Natural killer cell (primary cell): ENCODE measurements around the gene ZBTB9. TPM values are rescaled to one million over a fixed set of nuclear protein-coding genes. Genes with fewer than 3 reads are reported as not detected.

Experiments
- ATAC-seq, 3 donors: fragments of 150-1000 bp in 2 of 3; fragments of 200-7000 bp in 1 of 3; cut with Tn5 transposase; 1 replicate in 1 of 3; 2 replicates in 2 of 3; pipeline ENCODE4 v1.10.0; 2021; ENCODE audit warnings: mild to moderate bottlenecking in 2 of 3, moderate library complexity in 2 of 3
- DNase-seq, 2 donors: peaks; one replicate each; pipeline versions ENCODE4 v3.0.0 to v3.0.0-alpha.2; 2013 to 2021; ENCODE audit warnings: mixed read lengths in 1 of 2
- H3K27ac ChIP-seq: one replicate; pipeline ENCODE4 v1.5.1; 2013; ENCODE audit warnings: mild to moderate bottlenecking, low read length
- H3K27me3 ChIP-seq: one replicate; pipeline ENCODE4 v1.6.1; 2013; ENCODE audit warnings: low read length; ENCODE audit not compliant: control insufficient read depth, insufficient read depth
- H3K36me3 ChIP-seq: one replicate; pipeline ENCODE4 v1.6.1; 2013; ENCODE audit warnings: low read length; ENCODE audit not compliant: control insufficient read depth, insufficient read depth
- H3K4me1 ChIP-seq: one replicate; pipeline ENCODE4 v1.6.1; 2013; ENCODE audit warnings: low read length; ENCODE audit not compliant: control insufficient read depth, insufficient read depth
- H3K4me3 ChIP-seq: one replicate; pipeline ENCODE4 v1.5.1; 2013; ENCODE audit warnings: low read length
- H3K9me3 ChIP-seq: one replicate; pipeline ENCODE4 v1.6.1; 2013; ENCODE audit warnings: low read length; ENCODE audit not compliant: control insufficient read depth, insufficient read depth
- H3K27ac Mint-ChIP-seq, 2 donors: one replicate each; pipeline ENCODE4 v1.8.0; 2022; ENCODE audit warnings: mild to moderate bottlenecking in 2 of 2, mixed read lengths in 2 of 2, moderate library complexity in 1 of 2
- H3K27me3 Mint-ChIP-seq, 2 donors: one replicate each; pipeline ENCODE4 v1.8.0; 2022; ENCODE audit warnings: low read depth in 2 of 2, mixed read lengths in 2 of 2
- H3K36me3 Mint-ChIP-seq: one replicate; pipeline ENCODE4 v1.8.0; 2022; ENCODE audit warnings: mixed read lengths
- H3K4me1 Mint-ChIP-seq, 2 donors: one replicate each; pipeline ENCODE4 v1.8.0; 2022; ENCODE audit warnings: mixed read lengths in 2 of 2
- H3K4me3 Mint-ChIP-seq: one replicate; pipeline ENCODE4 v1.8.0; 2022; ENCODE audit warnings: mild to moderate bottlenecking, moderate library complexity, mixed read lengths
- H3K9me3 Mint-ChIP-seq, 2 donors: one replicate each; pipeline ENCODE4 v1.8.0; 2022; ENCODE audit warnings: mixed read lengths in 2 of 2
- WGBS: methylation state at CpG from one replicate; pipeline ENCODE4 v1.1.7; 2013; ENCODE audit warnings: missing lambda C conversion rate; ENCODE audit not compliant: insufficient coverage; 5-methylcytosine and 5-hydroxymethylcytosine counted together
- intact Hi-C: fragments of 100-400 bp; cut with micrococcal nuclease; formaldehyde crosslinking; loops from one replicate; pipeline ENCODE4 v1.14.2; 2022
- total RNA-seq, 4 donors: library from RNA; stranded (reverse); fragments of 120-200 nt in 1 of 4; gene quantifications; one replicate each; pipeline versions ENCODE4 v1.2.3 to v1.2.4, GENCODE V29; 2013 to 2022
- TF ChIP-seq, protein P1 (sequence below): fragments of 200-600 bp; IDR thresholded peaks from one replicate; pipeline ENCODE4 v1.8.0; 2022; ENCODE audit warnings: antibody characterized with exemption

ZBTB9 gene
- total RNA-seq, 3 donors from 2014 or later (not counting 1 experiment from before 2014, with no cell fraction given), result 3.8 to 5.1 (median 3.9) TPM

DNA sequence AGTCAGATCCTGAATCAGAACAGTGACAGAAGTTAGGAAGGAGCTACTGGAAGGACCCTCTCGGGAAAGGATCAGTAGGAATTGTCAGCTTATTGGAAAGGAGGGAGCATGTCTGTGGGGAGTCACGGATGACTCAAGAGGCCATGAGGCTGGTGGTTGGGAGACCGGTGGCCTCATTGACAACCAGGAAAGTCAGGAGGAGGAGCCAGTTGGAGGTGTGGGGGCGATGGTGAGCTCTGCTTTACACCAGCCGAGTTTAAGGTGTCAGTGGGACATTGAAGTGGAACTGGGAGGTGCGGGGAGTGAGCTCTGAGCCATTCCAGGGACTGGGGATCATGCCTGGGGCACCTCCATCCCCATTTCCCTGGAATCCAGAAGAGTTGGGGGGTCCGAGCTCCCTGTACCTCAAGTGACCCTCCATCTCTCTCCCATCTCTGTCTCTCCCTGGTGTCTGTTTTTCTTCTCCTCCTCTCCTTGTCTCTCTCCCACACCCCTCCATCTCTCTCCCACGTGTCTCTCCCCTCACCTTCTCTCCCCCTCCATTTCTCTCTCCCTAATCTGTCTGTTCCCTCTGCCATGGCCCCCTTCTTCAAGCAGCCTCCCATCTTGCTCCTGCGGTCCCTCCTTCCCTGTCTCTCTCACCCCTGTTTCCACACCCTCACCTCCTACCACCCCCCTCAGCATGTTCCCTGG is 14.3 kb upstream of the ZBTB9 start:
- Histone ChIP-seq H3K36me3 (peaks cover 43% of the 10 kb centered on the region), H3K27ac (no peak overlapping the region), H3K27me3 (no peaks in the 10 kb centered on the region), H3K9me3 (no peaks in the 10 kb centered on the region), H3K4me3 (no peak overlapping the region), H3K4me1 (no peaks in the 10 kb centered on the region)
- DNase-seq, result no peak
- no peak overlapping the region for H3K4me3 Mint-ChIP-seq
- ATAC-seq, result no peak
- no peaks in the 10 kb centered on the region for H3K9me3 Mint-ChIP-seq
- no peaks in the 10 kb centered on the region for H3K27me3 Mint-ChIP-seq
- H3K4me1 Mint-ChIP-seq, result peaks cover 0 to 5% of the 10 kb centered on the region in 2 donors
- peaks cover 7% of the 10 kb centered on the region for H3K36me3 Mint-ChIP-seq
- intact Hi-C loops, result no loop called here
- TF ChIP-seq, protein P1, sequence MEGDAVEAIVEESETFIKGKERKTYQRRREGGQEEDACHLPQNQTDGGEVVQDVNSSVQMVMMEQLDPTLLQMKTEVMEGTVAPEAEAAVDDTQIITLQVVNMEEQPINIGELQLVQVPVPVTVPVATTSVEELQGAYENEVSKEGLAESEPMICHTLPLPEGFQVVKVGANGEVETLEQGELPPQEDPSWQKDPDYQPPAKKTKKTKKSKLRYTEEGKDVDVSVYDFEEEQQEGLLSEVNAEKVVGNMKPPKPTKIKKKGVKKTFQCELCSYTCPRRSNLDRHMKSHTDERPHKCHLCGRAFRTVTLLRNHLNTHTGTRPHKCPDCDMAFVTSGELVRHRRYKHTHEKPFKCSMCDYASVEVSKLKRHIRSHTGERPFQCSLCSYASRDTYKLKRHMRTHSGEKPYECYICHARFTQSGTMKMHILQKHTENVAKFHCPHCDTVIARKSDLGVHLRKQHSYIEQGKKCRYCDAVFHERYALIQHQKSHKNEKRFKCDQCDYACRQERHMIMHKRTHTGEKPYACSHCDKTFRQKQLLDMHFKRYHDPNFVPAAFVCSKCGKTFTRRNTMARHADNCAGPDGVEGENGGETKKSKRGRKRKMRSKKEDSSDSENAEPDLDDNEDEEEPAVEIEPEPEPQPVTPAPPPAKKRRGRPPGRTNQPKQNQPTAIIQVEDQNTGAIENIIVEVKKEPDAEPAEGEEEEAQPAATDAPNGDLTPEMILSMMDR, result no peak
- peak overlapping the region in 1 of 2 donors; percentile 64 for H3K27ac Mint-ChIP-seq
- 87% methylated on average over 9 of the region's 9 CpGs for WGBS

DNA sequence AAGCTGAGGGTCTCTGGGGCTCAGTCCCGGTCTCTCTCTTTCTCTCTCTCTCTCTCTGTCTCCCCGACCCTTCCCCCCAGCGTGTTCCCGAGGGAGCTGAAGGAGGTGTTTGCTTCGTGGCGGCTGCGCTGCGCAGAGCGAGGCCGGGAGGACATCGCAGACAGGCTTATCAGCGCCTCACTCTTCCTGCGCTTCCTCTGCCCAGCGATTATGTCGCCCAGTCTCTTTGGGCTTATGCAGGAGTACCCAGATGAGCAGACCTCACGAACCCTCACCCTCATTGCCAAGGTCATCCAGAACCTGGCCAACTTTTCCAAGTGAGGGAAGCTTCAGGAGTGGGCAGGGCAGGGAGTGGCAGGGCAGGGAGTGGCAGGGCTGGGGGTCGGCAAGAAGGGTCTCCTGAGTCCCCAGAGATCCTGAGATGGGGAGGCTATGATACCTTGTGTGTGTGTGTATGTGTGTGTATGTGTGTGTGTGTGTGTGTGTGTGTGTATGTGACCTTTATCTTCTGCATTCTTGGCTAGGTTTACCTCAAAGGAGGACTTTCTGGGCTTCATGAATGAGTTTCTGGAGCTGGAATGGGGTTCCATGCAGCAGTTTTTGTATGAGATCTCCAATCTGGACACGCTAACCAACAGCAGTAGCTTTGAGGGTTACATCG is 13.6 kb upstream of the ZBTB9 start:
- Histone ChIP-seq H3K27me3 (no peaks in the 10 kb centered on the region), H3K27ac (no peak overlapping the region), H3K36me3 (peaks cover 38% of the 10 kb centered on the region), H3K9me3 (no peaks in the 10 kb centered on the region), H3K4me3 (no peak overlapping the region), H3K4me1 (no peaks in the 10 kb centered on the region)
- peak overlapping the region in 1 of 2 donors; percentile 64 for H3K27ac Mint-ChIP-seq
- H3K4me1 Mint-ChIP-seq, result peaks cover 0 to 5% of the 10 kb centered on the region in 2 donors
- no peaks in the 10 kb centered on the region for H3K27me3 Mint-ChIP-seq
- 96% methylated on average over 19 of the region's 19 CpGs for WGBS
- DNase-seq (no peak), ATAC-seq (no peak)
- TF ChIP-seq, protein P1, result no peak
- no peaks in the 10 kb centered on the region for H3K9me3 Mint-ChIP-seq
- H3K36me3 Mint-ChIP-seq, result peaks cover 7% of the 10 kb centered on the region
- no peak overlapping the region for H3K4me3 Mint-ChIP-seq
- intact Hi-C loops, result no loop called here

DNA sequence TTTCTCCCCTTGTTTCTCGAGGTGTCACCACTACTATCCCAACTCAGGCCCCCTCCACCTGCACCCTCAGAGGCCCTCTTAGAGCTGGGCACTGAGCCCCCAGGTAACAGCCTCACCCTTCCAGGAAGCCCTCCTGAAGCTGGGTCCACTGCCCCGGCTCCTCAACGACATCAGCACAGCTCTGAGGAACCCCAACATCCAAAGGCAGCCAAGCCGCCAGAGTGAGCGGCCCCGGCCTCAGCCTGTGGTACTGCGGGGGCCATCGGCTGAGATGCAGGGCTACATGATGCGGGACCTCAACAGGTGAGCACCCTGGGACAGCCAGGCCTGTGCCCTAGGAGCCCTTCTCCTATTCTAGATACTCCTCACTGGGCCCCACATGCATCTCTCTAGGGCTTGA is 12.9 kb upstream of the ZBTB9 start:
- intact Hi-C loops, result no loop called here
- ATAC-seq (no peak), DNase-seq (no peak)
- no peaks in the 10 kb centered on the region for H3K9me3 ChIP-seq
- no peak overlapping the region for H3K4me3 Mint-ChIP-seq
- no peaks in the 10 kb centered on the region for H3K27me3 ChIP-seq
- no peaks in the 10 kb centered on the region for H3K9me3 Mint-ChIP-seq
- peaks cover 37% of the 10 kb centered on the region for H3K36me3 ChIP-seq
- TF ChIP-seq, protein P1, result no peak
- no peak overlapping the region for H3K4me3 ChIP-seq
- H3K4me1 ChIP-seq, result no peaks in the 10 kb centered on the region
- WGBS, result 95% methylated on average over 9 of the region's 9 CpGs
- no peak overlapping the region for H3K27ac Mint-ChIP-seq
- no peak overlapping the region for H3K27ac ChIP-seq
- peaks cover 7% of the 10 kb centered on the region for H3K36me3 Mint-ChIP-seq
- peaks cover 0 to 5% of the 10 kb centered on the region in 2 donors for H3K4me1 Mint-ChIP-seq
- no peaks in the 10 kb centered on the region for H3K27me3 Mint-ChIP-seq
